Hepatocyte (in vitro differentiated cells): Measurements from ENCODE around the gene CFHR5.
"Not testable (repeated sequence)": the region's sequence is repeated elsewhere in the genome, so short reads cannot be mapped to it uniquely, and the experiment has no call there.

Experiments
- EZH2 ChIP-seq: fragments of 200-600 bp; sonication (generic); IDR thresholded peaks from 2 replicates; pipeline ENCODE4 v1.6.1; 2016; ENCODE audit warnings: antibody characterized with exemption, mild to moderate bottlenecking, borderline replicate concordance
- EZH2phosphoT487 ChIP-seq: fragments of 200-600 bp; sonication (generic); IDR thresholded peaks from one replicate; pipeline ENCODE4 v1.6.1; 2018; ENCODE audit warnings: antibody characterized with exemption, mild to moderate bottlenecking, low read depth, moderate library complexity; ENCODE audit not compliant: unreplicated experiment, severe bottlenecking
- TF ChIP-seq, protein P1 (sequence below): fragments of 200-600 bp; sonication (generic); IDR thresholded peaks from 2 replicates; pipeline ENCODE4 v1.5.1; 2016; ENCODE audit warnings: antibody characterized with exemption, mild to moderate bottlenecking; ENCODE audit not compliant: poor library complexity

DNA sequence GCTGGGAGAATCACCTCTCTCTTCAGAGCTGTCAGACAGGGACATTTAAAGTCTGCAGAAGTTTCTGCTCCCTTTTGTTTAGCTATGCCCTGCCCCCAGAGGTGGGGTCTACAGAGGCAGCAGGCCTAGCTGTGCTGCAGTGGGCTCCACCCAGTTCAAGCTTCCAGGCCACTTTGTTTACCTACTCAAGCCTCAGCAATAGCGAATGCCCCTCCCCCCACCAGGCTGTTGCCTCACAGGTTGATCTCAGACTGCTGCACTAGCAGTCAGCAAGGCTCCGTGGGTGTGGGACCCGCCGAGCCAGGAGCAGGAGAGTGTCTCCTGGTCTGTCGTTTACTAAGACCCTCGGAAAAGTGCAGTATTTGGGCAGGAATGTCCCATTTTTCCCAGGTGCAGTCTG is 35.9 kb upstream of the CFHR5 start:
- TF ChIP-seq, protein P1, sequence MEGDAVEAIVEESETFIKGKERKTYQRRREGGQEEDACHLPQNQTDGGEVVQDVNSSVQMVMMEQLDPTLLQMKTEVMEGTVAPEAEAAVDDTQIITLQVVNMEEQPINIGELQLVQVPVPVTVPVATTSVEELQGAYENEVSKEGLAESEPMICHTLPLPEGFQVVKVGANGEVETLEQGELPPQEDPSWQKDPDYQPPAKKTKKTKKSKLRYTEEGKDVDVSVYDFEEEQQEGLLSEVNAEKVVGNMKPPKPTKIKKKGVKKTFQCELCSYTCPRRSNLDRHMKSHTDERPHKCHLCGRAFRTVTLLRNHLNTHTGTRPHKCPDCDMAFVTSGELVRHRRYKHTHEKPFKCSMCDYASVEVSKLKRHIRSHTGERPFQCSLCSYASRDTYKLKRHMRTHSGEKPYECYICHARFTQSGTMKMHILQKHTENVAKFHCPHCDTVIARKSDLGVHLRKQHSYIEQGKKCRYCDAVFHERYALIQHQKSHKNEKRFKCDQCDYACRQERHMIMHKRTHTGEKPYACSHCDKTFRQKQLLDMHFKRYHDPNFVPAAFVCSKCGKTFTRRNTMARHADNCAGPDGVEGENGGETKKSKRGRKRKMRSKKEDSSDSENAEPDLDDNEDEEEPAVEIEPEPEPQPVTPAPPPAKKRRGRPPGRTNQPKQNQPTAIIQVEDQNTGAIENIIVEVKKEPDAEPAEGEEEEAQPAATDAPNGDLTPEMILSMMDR, result not testable (repeated sequence)
- not testable (repeated sequence) for TF ChIP-seq EZH2phosphoT487, EZH2
